GM12874 (cell line): ENCODE measurements around the gene RDH8.

ENCODE experiments used
- CTCF ChIP-seq: IDR thresholded peaks from 2 replicates; pipeline ENCODE4 v1.5.1; 2011; ENCODE audit warnings: low read depth, mild to moderate bottlenecking, control low read depth, low read length, moderate library complexity; ENCODE audit not compliant: insufficient read depth

Gene RDH8

GRCh38 chr19:10006335-10006708, 7.0 kb upstream of the RDH8 start:
- no peak for TF ChIP-seq CTCF

- no peak for TF ChIP-seq CTCF
Measured at GRCh38 chr19:10006752-10007323, 6.4 kb upstream of the RDH8 start.

GRCh38 chr19:10007371-10008183, 5.7 kb upstream of the RDH8 start:
- TF ChIP-seq CTCF, result no peak

- no peak for TF ChIP-seq CTCF
Measured at GRCh38 chr19:10008184-10008765, 5.0 kb upstream of the RDH8 start.

GRCh38 chr19:10009714-10010224, 3.5 kb upstream of the RDH8 start:
- no peak for TF ChIP-seq CTCF

- TF ChIP-seq CTCF, result no peak
Measured at GRCh38 chr19:10010247-10010691, 3.0 kb upstream of the RDH8 start, which contains the start of gene COL5A3. Gene COL5A3, minus strand, starts transcription at chr19:10010504. Its CDS starts 119 bp downstream, at chr19:10010385.

GRCh38 chr19:10010939-10011338, 2.3 kb upstream of the RDH8 start:
- no peak for TF ChIP-seq CTCF
